ENCODE results near the gene ITPK1. TPM values are rescaled to one million over a fixed set of nuclear protein-coding genes. Genes with fewer than 3 reads are reported as not detected.

ITPK1 gene
- total RNA-seq, 1 experiment from 2014 or later, result 66.2 TPM

GRCh38 chr14:93026339-93026738 is 89.4 kb downstream of the ITPK1 start:
- CTCF ChIA-PET, result no interaction called here
- BruUV-seq (replicated peaks), result no TSS peak
- no peak for TF ChIP-seq EZH2phosphoT487 (IDR thresholded peaks at IDR 0.05; ENCODE audit: borderline replicate concordance, low read length)
- no peak for TF ChIP-seq EZH2 (IDR thresholded peaks at IDR 0.05; ENCODE audit: low read length, unreplicated experiment)
- TF ChIP-seq, protein P1, sequence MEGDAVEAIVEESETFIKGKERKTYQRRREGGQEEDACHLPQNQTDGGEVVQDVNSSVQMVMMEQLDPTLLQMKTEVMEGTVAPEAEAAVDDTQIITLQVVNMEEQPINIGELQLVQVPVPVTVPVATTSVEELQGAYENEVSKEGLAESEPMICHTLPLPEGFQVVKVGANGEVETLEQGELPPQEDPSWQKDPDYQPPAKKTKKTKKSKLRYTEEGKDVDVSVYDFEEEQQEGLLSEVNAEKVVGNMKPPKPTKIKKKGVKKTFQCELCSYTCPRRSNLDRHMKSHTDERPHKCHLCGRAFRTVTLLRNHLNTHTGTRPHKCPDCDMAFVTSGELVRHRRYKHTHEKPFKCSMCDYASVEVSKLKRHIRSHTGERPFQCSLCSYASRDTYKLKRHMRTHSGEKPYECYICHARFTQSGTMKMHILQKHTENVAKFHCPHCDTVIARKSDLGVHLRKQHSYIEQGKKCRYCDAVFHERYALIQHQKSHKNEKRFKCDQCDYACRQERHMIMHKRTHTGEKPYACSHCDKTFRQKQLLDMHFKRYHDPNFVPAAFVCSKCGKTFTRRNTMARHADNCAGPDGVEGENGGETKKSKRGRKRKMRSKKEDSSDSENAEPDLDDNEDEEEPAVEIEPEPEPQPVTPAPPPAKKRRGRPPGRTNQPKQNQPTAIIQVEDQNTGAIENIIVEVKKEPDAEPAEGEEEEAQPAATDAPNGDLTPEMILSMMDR (conservative IDR thresholded peaks at IDR 0.05; ENCODE audit: low read depth, low read length), result no peak
- Histone ChIP-seq H2AFZ (ENCODE audit: low read length) (no peak overlapping the region), H3K36me3 (ENCODE audit: low read depth, low read length) (no peaks in the 10 kb centered on the region), H3K27ac (ENCODE audit: low read length) (no peak overlapping the region), H3K79me2 (ENCODE audit: low read length) (peaks cover 7% of the 10 kb centered on the region; the same call in 1 of the 2 replicates), H3K9me2 (replicated peaks; ENCODE audit: low read length) (no peaks in the 10 kb centered on the region), H3F3A (ENCODE audit: low read length, unreplicated experiment) (no peaks in the 10 kb centered on the region), H3K4me3 (ENCODE audit: low read length) (no peak overlapping the region), H4K20me1 (ENCODE audit: low read length) (no peaks in the 10 kb centered on the region), H3K9me3 (ENCODE audit: low read length) (no peaks in the 10 kb centered on the region), H3K4me1 (ENCODE audit: insufficient read depth, low read length) (peaks cover 14% of the 10 kb centered on the region), H3K4me2 (ENCODE audit: low read length) (no peak overlapping the region), H3K27me3 (ENCODE audit: low read length) (no peaks in the 10 kb centered on the region), H3K9ac (ENCODE audit: low read length) (no peak overlapping the region)
- intact Hi-C loops (cut with micrococcal nuclease), result no loop called here
- DNase-seq, result no peak
- no peak for ATAC-seq
- POLR2A ChIA-PET (ENCODE audit: unreplicated experiment), result no interaction called here

DNA sequence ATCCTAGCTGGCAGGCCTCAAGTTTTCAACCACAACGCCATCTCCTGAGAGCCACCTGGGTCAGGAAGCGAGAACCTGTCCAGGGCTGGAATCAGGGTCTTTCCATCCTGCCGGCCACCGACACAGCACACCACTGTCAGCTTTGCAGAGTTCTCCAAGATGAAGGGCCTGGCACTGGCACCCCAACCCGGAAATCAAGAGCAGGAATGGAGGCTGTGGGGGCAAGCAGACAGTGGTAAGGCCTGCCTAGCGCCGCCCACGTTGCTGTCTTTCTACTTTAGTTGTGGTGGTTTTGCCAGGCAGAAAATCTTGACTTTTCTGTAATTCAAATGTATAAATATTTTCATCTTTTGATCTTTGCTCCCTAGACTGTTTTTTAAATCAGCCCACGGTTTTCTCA is 90.7 kb downstream of the ITPK1 start:
- 0 out of 2 replicates have a peak, but pooled peaks cover 4% of the 10 kb centered on the region for H3K79me2 ChIP-seq (ENCODE audit: low read length)
- POLR2A ChIA-PET (ENCODE audit: unreplicated experiment), result no interaction called here
- BruUV-seq (replicated peaks), result no TSS peak

DNA sequence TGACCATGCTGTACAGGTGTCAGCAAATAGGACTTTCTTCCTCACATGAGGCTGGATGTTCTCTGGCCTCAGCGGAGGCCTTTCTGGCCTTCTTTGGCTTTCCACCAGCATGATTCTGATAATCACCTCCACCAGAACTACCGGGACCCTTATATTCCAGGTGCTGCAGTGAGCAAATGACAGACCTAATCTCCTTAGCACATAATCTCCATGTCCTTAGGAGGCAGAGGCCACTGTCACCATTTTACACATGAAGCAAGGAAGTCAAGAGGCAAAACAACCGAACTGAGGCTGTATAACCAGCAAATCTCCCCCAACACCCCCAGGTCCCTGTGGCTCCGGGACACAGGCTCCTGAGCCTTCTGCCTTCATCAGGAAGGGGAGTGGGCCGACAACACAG is 91.2 kb downstream of the ITPK1 start:
- ATAC-seq (no peak), DNase-seq (no peak)
- Histone ChIP-seq H3K36me3 (ENCODE audit: low read depth, low read length) (no peaks in the 10 kb centered on the region), H3K4me2 (ENCODE audit: low read length) (no peak overlapping the region), H3F3A (ENCODE audit: low read length, unreplicated experiment) (no peaks in the 10 kb centered on the region), H3K4me3 (ENCODE audit: low read length) (no peak overlapping the region), H3K27ac (ENCODE audit: low read length) (no peak overlapping the region), H3K79me2 (ENCODE audit: low read length) (0 out of 2 replicates have a peak, but pooled peaks cover 4% of the 10 kb centered on the region), H3K4me1 (ENCODE audit: insufficient read depth, low read length) (no peaks in the 10 kb centered on the region), H4K20me1 (ENCODE audit: low read length) (no peaks in the 10 kb centered on the region), H3K27me3 (ENCODE audit: low read length) (no peaks in the 10 kb centered on the region), H2AFZ (ENCODE audit: low read length) (no peak overlapping the region), H3K9me3 (ENCODE audit: low read length) (no peaks in the 10 kb centered on the region), H3K9me2 (replicated peaks; ENCODE audit: low read length) (no peaks in the 10 kb centered on the region), H3K9ac (ENCODE audit: low read length) (no peak overlapping the region)
- no peak for TF ChIP-seq EZH2 (IDR thresholded peaks at IDR 0.05; ENCODE audit: low read length, unreplicated experiment)
- TF ChIP-seq, protein P1 (conservative IDR thresholded peaks at IDR 0.05; ENCODE audit: low read depth, low read length), result no peak
- no peak for TF ChIP-seq EZH2phosphoT487 (IDR thresholded peaks at IDR 0.05; ENCODE audit: borderline replicate concordance, low read length)
- intact Hi-C loops (cut with micrococcal nuclease), result no loop called here
- no TSS peak for BruUV-seq (replicated peaks)
- ChIA-PET POLR2A (ENCODE audit: unreplicated experiment) (no interaction called here), CTCF (no interaction called here)

More for the DNA sequence above, 90.7 kb downstream of the ITPK1 start:
- no peaks in the 10 kb centered on the region for H3F3A ChIP-seq (ENCODE audit: low read length, unreplicated experiment)
- no peak overlapping the region for H3K4me3 ChIP-seq (ENCODE audit: low read length)
- H2AFZ ChIP-seq (ENCODE audit: low read length), result no peak overlapping the region
- H3K9me2 ChIP-seq (replicated peaks; ENCODE audit: low read length), result no peaks in the 10 kb centered on the region
- 0 out of 2 replicates have a peak, but pooled peaks cover 5% of the 10 kb centered on the region for H3K4me1 ChIP-seq (ENCODE audit: insufficient read depth, low read length)
- no peak overlapping the region for H3K27ac ChIP-seq (ENCODE audit: low read length)
- no peak overlapping the region for H3K9ac ChIP-seq (ENCODE audit: low read length)
- intact Hi-C loops (cut with micrococcal nuclease), result no loop called here
- no peaks in the 10 kb centered on the region for H3K36me3 ChIP-seq (ENCODE audit: low read depth, low read length)
- no peaks in the 10 kb centered on the region for H4K20me1 ChIP-seq (ENCODE audit: low read length)
- H3K4me2 ChIP-seq (ENCODE audit: low read length), result no peak overlapping the region
- H3K9me3 ChIP-seq (ENCODE audit: low read length), result no peaks in the 10 kb centered on the region
- ATAC-seq, result no peak
- TF ChIP-seq EZH2phosphoT487 (IDR thresholded peaks at IDR 0.05; ENCODE audit: borderline replicate concordance, low read length) (no peak), EZH2 (IDR thresholded peaks at IDR 0.05; ENCODE audit: low read length, unreplicated experiment) (no peak)
- DNase-seq, result no peak
- CTCF ChIA-PET, result no interaction called here
- H3K27me3 ChIP-seq (ENCODE audit: low read length), result no peaks in the 10 kb centered on the region

Measured in PC-3 (cell line).